ENCODE results near the gene MED26.

- TF ChIP-seq SMC3 (IDR thresholded peaks at IDR 0.05; ENCODE audit: low read length) (no peak), ZNF768 (CRISPR knock-in tag; IDR thresholded peaks at IDR 0.05) (no peak), SP4 (CRISPR knock-in tag; IDR thresholded peaks at IDR 0.05) (no peak), POLR2A (IDR thresholded peaks at IDR 0.05; ENCODE audit: insufficient read depth in 1 of 2, low read depth in 2 of 2, low read length in 2 of 2) (no peak), MAX (IDR thresholded peaks at IDR 0.05) (no peak), ZNF44 (CRISPR knock-in tag; IDR thresholded peaks at IDR 0.05) (no peak), NFIC (IDR thresholded peaks at IDR 0.05; ENCODE audit: low read length) (no peak)
- TF ChIP-seq, protein P1, sequence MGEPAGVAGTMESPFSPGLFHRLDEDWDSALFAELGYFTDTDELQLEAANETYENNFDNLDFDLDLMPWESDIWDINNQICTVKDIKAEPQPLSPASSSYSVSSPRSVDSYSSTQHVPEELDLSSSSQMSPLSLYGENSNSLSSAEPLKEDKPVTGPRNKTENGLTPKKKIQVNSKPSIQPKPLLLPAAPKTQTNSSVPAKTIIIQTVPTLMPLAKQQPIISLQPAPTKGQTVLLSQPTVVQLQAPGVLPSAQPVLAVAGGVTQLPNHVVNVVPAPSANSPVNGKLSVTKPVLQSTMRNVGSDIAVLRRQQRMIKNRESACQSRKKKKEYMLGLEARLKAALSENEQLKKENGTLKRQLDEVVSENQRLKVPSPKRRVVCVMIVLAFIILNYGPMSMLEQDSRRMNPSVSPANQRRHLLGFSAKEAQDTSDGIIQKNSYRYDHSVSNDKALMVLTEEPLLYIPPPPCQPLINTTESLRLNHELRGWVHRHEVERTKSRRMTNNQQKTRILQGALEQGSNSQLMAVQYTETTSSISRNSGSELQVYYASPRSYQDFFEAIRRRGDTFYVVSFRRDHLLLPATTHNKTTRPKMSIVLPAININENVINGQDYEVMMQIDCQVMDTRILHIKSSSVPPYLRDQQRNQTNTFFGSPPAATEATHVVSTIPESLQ (CRISPR knock-in tag; conservative IDR thresholded peaks at IDR 0.05): no peak
Observed at GRCh38 chr19:16605553-16605994, 22.4 kb downstream of the MED26 start.
